ENCODE measurements around the gene HNRNPM. TPM values are rescaled to one million over a fixed set of nuclear protein-coding genes. Genes with fewer than 3 reads are reported as not detected.
A peak's percentile ranks its signal among the peaks of the same experiment; 100 is the strongest.

The HNRNPM gene
- total RNA-seq, 2 experiments from 2014 or later, result 269 to 272 TPM

GRCh38 chr19:8468761-8469373, 24.1 kb downstream of the HNRNPM start:
- H3K27me3 Mint-ChIP-seq, result no peaks in the 10 kb centered on the region
- H3K4me3 Mint-ChIP-seq, result peak overlapping the region; percentile 42
- peak overlapping the region; percentile 53 for H3K27ac Mint-ChIP-seq
- Histone ChIP-seq H3K27me3 (ENCODE audit: control insufficient read depth in 1 of 2, insufficient read depth in 2 of 2, low read length in 2 of 2) (no peaks in the 10 kb centered on the region), H3K4me3 (ENCODE audit: low read length) (no peak overlapping the region), H3K9me3 (ENCODE audit: control insufficient read depth in 1 of 2, insufficient read depth in 1 of 2, low read length in 2 of 2) (no peaks in the 10 kb centered on the region), H3K27ac (ENCODE audit: low read depth in 1 of 2, low read length in 2 of 2) (no peak overlapping the region), H3K36me3 (ENCODE audit: insufficient read depth, low read length) (peaks cover 94% of the 10 kb centered on the region), H3K4me1 (ENCODE audit: insufficient read depth, low read length) (no peaks in the 10 kb centered on the region)
- CTCF ChIA-PET, result no interaction called here
- POLR2A ChIA-PET, result no interaction called here
- no peaks in the 10 kb centered on the region for H3K9me3 Mint-ChIP-seq
- DNase-seq (no peak), ATAC-seq (ENCODE audit: poor library complexity) (peak; percentile 47)
- intact Hi-C loops (cut with DNase I, micrococcal nuclease), result no loop called here
- no peak for TF ChIP-seq CTCF (IDR thresholded peaks at IDR 0.05)
- H3K36me3 Mint-ChIP-seq (ENCODE audit: low read depth), result peaks cover 98% of the 10 kb centered on the region
- H3K4me1 Mint-ChIP-seq (ENCODE audit: low read depth), result peaks cover 57% of the 10 kb centered on the region

GRCh38 chr19:8469613-8470368, 25.0 kb downstream of the HNRNPM start:
- H3K4me1 ChIP-seq (ENCODE audit: insufficient read depth, low read length), result no peaks in the 10 kb centered on the region
- ATAC-seq (ENCODE audit: poor library complexity) (no peak), DNase-seq (no peak)
- no peak overlapping the region for H3K27ac ChIP-seq (ENCODE audit: low read depth in 1 of 2, low read length in 2 of 2)
- H3K27ac Mint-ChIP-seq, result peak overlapping the region; percentile 58
- H3K36me3 ChIP-seq (ENCODE audit: insufficient read depth, low read length), result peaks cover 94% of the 10 kb centered on the region
- no peak overlapping the region for H3K4me3 ChIP-seq (ENCODE audit: low read length)
- ChIA-PET POLR2A (no interaction called here), CTCF (no interaction called here)
- H3K9me3 ChIP-seq (ENCODE audit: control insufficient read depth in 1 of 2, insufficient read depth in 1 of 2, low read length in 2 of 2), result no peaks in the 10 kb centered on the region
- intact Hi-C loops (cut with DNase I, micrococcal nuclease), result no loop called here
- no peaks in the 10 kb centered on the region for H3K27me3 Mint-ChIP-seq
- peaks cover 63% of the 10 kb centered on the region for H3K4me1 Mint-ChIP-seq (ENCODE audit: low read depth)
- no peaks in the 10 kb centered on the region for H3K27me3 ChIP-seq (ENCODE audit: control insufficient read depth in 1 of 2, insufficient read depth in 2 of 2, low read length in 2 of 2)
- H3K9me3 Mint-ChIP-seq, result no peaks in the 10 kb centered on the region
- no peak overlapping the region for H3K4me3 Mint-ChIP-seq
- peaks cover 98% of the 10 kb centered on the region for H3K36me3 Mint-ChIP-seq (ENCODE audit: low read depth)
- no peak for TF ChIP-seq CTCF (IDR thresholded peaks at IDR 0.05)

GRCh38 chr19:8473648-8474476, 29.1 kb downstream of the HNRNPM start:
- Mint-ChIP-seq H3K27me3 (no peaks in the 10 kb centered on the region), H3K36me3 (ENCODE audit: low read depth) (peaks cover 98% of the 10 kb centered on the region), H3K27ac (peak overlapping the region; percentile 34), H3K4me3 (peak overlapping the region; percentile 38), H3K4me1 (ENCODE audit: low read depth) (peaks cover 72% of the 10 kb centered on the region), H3K9me3 (no peaks in the 10 kb centered on the region)
- no peaks in the 10 kb centered on the region for H3K27me3 ChIP-seq (ENCODE audit: control insufficient read depth in 1 of 2, insufficient read depth in 2 of 2, low read length in 2 of 2)
- DNase-seq (no peak), ATAC-seq (ENCODE audit: poor library complexity) (no peak)
- H3K27ac ChIP-seq (ENCODE audit: low read depth in 1 of 2, low read length in 2 of 2), result peak overlapping the region in 1 of 2 donors; percentile 29
- no peaks in the 10 kb centered on the region for H3K9me3 ChIP-seq (ENCODE audit: control insufficient read depth in 1 of 2, insufficient read depth in 1 of 2, low read length in 2 of 2)
- ChIA-PET POLR2A (interaction anchor here (0.6 to 0.9 kb wide), 3 partner anchors 13 to 116 kb away, joined by 3 to 4 read pairs (median 3); no protein-coding TSS in a partner anchor), CTCF (interaction anchor here (1.6 kb wide), 1 partner anchor 32 kb away, joined by 3 read pairs; no protein-coding TSS in a partner anchor)
- H3K36me3 ChIP-seq (ENCODE audit: insufficient read depth, low read length), result peaks cover 92% of the 10 kb centered on the region
- H3K4me3 ChIP-seq (ENCODE audit: low read length), result no peak overlapping the region
- TF ChIP-seq CTCF (IDR thresholded peaks at IDR 0.05), result no peak
- H3K4me1 ChIP-seq (ENCODE audit: insufficient read depth, low read length), result peaks cover 16% of the 10 kb centered on the region
- intact Hi-C loops (cut with DNase I, micrococcal nuclease), result no loop called here

Data from CD4-positive, alpha-beta T cell (primary cell).